ENCODE results near the gene ARHGEF1.

DNA sequence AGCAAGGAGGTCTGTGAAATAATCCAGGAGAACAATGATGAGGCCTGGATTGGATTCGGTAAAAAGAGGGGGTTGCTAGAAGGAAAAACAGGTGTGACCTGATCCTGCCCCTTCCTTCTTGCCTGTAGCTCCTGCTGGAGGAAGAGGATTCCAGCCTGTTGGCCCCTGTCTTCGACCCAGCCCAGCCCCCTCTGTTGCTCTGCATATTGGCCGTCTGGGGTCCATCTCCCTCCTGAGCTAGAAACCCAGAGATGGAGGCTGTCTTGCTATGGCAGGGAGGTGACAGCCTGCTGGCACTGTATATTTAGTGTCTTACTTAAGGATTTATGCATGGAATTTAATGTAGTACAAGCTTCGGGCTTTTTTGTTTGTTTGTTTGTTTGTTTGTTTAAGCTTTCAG lies 31.5 kb upstream of the ARHGEF1 start:
- no peak for TF ChIP-seq POLR2A (IDR thresholded peaks at IDR 0.05)
- TF ChIP-seq, protein P1, sequence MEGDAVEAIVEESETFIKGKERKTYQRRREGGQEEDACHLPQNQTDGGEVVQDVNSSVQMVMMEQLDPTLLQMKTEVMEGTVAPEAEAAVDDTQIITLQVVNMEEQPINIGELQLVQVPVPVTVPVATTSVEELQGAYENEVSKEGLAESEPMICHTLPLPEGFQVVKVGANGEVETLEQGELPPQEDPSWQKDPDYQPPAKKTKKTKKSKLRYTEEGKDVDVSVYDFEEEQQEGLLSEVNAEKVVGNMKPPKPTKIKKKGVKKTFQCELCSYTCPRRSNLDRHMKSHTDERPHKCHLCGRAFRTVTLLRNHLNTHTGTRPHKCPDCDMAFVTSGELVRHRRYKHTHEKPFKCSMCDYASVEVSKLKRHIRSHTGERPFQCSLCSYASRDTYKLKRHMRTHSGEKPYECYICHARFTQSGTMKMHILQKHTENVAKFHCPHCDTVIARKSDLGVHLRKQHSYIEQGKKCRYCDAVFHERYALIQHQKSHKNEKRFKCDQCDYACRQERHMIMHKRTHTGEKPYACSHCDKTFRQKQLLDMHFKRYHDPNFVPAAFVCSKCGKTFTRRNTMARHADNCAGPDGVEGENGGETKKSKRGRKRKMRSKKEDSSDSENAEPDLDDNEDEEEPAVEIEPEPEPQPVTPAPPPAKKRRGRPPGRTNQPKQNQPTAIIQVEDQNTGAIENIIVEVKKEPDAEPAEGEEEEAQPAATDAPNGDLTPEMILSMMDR (IDR thresholded peaks at IDR 0.05) = no peak

All from heart left ventricle (tissue), 13 donors.